HG03175 (cell line): ENCODE measurements around the gene PPP2R1B.

Source experiments
- ATAC-seq: cut with Tn5 transposase; IDR thresholded peaks from one replicate; pipeline ENCODE4 v1.9.1; 2021; ENCODE audit warnings: mild to moderate bottlenecking, moderate library complexity; ENCODE audit not compliant: unreplicated experiment

PPP2R1B gene

DNA sequence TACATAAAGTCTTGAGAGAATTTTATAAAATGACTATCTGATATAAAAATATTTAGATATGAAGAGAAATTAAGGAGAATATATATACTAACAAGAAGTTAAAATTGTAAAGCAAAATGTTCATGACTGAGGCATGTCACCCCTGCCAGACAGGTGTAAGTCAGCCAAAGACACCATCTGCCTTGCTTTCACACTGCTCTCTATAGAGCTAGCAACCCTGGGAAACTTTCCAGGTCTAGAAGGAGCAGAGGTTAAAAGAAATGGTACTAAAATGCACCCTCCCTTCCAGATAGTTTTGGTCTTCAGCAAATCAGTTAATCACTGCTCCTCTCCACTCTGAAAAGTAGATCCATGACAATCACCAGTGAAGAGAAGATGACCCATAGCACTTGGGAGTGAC, 16.5 kb downstream of the PPP2R1B start:
- ATAC-seq, result no peak

- no peak for ATAC-seq
Observed at GRCh38 chr11:111748035-111748804, 18.0 kb downstream of the PPP2R1B start.

DNA sequence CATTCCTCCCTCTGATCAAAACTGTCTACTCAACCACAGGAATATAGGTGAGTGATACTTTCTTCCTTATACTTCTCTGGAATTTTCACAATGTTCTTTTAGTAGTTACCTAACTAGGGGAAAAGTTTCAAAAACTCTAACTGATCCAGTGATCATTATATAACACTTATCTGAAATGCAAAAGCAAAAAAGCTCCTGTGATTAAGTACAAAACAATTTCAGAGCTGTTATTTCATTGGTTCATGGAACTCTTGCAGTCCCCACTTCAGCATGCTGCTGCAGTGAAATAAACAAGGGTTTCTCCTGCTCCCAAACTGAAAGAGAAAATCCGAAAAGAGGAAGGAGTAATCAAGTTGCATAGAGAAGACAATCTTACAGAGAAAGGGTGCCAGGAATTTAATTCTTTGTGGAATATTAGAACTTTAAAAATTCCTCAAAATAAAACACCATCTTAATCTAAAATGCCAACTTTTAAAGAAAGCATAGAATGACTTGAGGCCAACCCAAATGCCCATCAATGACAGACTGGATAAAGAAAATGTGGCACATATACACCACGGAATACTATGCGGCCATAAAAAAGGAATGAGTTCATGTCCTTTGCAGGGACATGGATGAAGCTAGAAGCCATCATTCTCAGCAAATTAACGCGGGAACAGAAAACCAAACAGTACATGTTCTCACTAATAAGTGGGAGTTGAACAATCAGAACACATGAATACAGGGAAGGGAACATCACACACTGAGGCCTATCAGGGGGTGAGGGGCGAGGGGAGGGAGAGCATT, 20.3 kb downstream of the PPP2R1B start:
- ATAC-seq, result no peak

GRCh38 chr11:111743700-111744099, 22.5 kb downstream of the PPP2R1B start:
- ATAC-seq, result no peak

DNA sequence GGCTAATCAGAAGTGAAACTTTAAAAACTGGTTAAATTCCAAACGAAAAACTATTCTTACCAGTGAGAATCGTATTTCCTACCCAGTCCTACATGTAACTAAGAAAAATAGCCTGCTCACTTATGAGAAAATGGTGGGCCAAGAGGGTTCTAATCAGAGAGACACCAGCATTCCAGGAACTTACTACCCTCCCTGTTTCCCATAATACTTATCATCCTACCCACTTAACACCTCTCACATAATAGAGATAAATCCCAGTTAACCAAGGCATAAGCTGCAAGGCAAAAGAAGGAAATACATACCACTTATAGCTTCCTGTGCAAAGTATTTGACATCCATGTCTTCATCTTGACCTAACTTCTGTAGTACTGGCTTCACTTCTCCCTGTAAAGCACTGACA, 24.4 kb downstream of the PPP2R1B start:
- ATAC-seq, result no peak

DNA sequence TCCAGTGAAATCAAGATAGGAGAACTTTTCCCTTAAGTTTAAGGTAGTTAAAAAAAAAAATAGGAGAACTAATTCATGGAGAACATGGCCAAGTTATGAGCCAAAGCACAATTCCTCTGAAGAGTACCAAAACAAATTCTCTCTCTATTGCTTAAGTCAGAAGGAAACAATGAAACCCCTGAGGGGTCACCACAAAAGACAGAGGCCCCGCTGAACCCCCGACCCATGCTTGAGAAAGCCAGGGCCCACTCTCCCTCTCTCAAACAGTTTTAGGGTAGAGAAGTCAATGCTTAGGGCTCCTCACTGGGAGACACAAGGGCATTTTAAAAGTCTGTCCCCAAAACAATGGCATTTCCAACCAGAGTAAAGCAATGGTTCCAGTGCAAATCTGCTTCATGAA, 26.9 kb downstream of the PPP2R1B start:
- ATAC-seq, result no peak

DNA sequence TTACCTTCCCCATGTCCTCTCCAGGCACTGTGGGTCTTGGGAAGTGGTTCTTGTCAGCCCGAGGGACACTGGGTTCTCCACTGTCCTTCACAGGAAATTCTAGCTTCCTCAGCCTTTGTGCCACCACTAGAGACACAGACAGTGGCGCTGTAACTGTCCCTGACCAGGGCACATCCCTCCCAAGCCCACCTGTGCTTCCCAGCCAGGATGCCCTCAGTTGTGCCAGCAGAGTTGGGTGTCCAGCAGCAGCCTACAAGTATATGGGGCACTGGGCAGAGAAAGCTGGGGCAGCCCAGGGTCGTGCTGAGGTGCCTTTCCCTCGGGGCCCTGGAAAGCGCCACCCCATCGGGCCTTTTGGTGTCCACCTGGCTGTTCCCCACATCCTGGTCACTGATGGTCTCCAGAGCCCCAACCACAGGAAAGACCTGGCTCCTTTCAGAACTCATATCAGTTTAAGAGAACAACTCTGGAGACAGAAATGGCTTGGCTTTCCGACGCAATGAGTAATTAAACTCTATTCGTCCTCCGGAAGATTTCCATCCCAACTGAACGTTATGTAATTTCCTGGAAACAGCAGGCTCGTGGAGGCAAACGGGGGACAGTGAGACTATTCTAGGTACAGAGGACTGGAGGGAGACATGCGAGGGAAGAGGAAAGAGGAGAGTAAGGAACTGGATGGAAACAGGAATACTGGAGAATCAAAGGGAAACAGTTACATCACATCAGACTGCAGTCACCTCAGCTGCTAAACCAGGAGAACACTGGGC, 28.6 kb downstream of the PPP2R1B start:
- no peak for ATAC-seq

DNA sequence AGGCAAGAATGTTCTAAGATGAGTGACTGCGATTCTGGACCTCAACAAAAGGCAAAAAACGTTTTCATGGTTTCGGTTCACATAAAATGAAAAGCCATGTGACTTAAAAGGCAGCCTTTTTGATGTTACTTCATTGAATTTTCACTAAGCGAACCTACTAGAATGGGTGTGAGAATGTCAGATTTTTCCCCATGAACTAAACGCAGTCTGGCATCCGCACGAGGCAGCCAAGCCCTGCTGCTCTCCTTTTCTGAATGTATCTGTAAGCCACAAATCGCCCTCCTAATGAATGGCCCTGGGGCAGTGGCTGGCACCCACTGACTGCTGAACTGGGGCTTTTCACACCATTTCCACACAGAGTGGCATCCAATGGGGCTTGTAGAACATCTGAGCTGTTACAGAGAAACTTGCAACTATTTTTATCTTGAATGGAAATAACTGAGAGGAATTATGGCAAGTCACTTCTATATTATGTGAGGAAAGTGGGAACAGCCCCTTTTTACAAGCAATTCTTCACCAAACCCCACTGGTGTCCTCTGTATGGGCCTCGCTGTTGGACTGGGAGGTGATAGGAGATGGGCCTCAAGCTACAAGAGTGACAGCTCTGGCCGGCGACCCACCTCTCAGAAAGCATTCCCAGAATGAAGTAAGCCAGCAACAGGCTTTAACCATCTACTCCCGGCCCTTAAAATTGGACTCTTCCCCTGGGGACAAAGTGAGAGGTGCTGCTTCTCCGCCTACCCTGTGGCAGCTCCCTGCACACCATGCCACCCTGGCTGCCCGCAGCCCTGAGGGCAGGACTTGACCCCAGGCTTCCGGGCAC, 29.4 kb downstream of the PPP2R1B start:
- ATAC-seq, result no peak

DNA sequence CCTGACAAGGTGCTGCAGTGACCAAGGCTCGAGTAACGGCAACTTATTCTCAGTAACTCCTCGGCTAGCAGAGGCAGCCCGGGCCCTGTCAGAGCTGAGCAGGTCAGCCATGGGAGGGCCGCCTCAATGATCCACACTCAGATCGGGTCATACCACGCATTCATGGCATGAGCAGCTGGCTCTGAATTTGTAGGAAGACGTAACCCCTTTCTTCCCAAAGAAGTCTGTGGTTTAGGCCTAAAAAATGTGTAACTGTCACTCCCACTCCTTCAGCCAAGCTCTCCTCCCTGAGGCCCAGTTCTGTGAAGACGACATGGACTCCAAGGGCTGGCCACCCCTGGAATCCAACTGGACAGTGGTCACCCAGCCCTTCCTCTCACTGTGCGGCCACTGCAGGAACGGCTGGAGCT, 30.0 kb downstream of the PPP2R1B start:
- ATAC-seq, result no peak

- ATAC-seq, result no peak
Observed at GRCh38 chr11:111735262-111736116, 30.7 kb downstream of the PPP2R1B start.

GRCh38 chr11:111734954-111735261, 31.3 kb downstream of the PPP2R1B start:
- ATAC-seq, result no peak

DNA sequence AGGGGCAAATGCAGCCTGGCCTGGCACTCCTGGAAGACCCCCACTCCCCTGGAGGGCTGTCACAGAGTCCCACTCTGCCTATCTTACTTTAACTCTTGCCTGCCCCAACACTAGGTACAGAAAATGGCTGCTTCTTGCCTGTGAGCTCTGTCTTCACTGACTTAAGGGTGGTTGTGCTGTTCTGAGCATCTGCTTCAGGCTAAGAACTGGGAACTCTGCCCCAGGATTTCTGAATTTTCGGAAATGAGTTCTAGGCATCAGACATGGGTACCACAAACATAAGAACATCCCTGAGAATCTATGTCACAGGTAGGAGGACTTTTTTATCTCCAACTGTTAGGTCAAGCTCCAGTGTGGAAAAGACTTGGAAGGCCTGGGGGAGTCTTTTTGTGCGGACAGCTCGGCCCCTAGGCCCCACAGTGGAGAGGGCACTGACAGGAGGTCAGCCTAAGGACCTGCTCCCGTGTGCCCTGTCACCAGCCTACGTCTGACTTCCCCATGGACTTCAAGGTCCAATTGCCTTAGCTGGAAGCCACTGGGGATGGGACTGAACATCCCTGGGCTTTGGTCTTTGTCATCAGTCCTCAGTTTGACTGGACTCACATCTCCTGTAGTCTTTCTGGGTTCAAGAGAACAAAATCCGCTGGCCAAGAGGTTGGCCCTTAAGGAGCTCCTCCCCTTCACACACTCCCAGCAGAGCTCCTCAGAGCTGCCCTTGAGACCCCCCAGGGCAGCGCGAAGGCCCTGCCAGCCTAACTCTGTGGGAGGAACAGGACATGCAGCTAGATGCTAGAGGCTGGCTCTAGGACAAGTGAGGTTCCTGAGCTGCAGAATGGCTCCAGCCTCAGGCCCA, 31.9 kb downstream of the PPP2R1B start:
- no peak for ATAC-seq

DNA sequence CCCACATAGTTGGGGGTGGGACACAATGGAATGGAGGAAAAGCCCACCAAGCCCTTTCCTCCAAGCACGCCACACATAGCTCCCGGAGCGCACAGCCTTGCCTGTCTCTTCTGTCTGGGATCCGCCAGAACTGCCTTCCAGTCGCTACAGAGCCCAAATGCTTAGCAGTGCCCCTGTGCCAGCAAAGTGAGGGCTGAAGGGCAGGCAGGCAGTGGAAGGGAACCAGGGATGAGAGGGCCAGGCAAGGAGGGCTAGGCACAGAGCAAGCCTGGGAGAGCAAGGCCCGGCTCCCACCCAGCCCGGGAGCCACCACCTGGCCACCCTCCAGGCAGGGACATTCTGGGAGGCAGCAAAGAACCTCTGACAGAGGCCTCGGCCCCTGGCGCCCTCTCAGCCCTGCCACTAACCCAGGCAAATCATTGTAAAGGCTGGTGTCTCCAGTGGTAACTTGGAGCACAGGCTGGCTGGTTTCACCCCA, 32.5 kb downstream of the PPP2R1B start:
- no peak for ATAC-seq

DNA sequence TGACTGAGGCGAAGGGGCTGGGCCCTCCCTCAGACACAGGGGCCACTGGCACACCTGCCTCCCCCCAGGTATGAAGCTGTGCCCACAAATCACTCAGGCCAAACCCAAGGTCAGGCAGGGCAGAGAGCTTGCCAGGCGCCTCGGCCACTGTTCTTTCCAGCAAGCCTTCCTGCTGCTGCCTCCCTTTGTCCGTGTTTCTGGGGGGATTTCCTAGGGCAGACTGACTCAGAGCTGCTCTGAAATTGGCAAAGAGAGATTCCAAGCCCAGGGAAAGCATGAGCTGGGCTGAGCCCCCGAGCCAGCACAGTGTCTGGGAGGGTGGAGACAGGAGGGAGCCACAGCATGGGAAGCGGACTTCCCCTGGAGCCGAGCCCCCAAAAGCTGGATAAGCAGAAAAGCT, 33.2 kb downstream of the PPP2R1B start:
- ATAC-seq, result no peak

GRCh38 chr11:111731821-111732220, 34.4 kb downstream of the PPP2R1B start:
- ATAC-seq, result no peak

DNA sequence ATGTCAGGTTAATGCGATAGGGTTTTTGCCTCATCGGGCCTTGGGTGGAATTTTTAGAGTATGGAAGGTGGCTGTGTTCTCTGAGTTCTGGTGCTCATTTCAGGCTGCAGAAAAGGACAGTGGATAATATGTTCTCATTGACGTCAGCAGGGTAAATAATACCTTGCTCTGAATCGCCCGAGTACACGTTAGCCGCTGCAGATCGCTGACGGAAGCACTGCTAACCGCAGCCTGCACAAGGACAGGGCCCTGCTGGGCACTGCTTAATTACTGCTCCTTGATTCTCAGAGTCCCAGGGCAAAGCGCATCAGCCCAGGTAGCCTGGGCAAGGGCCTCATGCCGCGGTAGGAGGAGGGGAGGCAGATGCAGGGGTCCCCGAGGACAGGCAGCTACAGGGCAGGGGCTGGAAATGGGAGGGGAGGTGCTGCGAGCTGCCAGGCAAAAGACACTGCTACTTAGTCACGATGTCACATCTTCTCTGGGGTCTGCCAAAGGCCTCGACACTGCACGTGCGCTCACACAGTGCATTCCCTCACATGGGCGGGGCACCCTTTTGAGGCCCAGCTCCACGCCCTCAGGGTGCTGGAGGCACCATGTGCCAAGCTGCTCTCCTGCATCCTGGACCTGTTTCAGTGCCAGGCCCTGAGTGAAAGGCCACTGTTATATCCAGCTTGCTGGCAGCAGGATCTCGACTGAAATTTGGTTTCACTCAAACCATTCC, 35.2 kb downstream of the PPP2R1B start:
- ATAC-seq, result no peak

DNA sequence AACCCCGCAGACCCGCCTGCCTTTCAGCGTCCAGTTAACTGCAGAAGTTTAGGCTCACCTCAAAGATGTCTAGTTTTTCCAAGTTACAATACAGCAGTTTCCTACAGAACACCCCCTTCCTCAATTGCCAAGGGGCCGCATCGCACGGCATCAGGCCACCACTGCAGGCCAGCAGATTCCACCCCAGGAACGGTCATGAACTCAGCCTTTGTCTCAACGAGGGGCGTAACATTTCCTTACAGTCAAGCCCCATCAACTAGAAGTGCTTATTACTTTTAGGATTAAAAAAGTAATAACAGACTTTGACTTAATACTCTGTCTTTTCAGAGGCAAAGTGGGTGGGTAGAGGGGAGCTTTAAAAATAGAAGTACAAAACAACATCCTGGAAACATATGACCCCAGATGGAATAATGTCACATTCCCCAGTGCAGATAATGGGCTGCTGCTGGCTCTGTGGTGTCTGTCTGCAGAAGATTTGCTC, 36.3 kb downstream of the PPP2R1B start:
- no peak for ATAC-seq
